IMR-90 (cell line): ENCODE results near the gene AKAP1.

ENCODE experiments used
- CEBPB ChIP-seq: IDR thresholded peaks from 2 replicates; pipeline ENCODE4 v1.6.1; 2012; ENCODE audit warnings: low read depth, low read length, improper control_type of control experiment
- FOS ChIP-seq: fragments of 150-350 bp; IDR thresholded peaks from 2 replicates; pipeline ENCODE4 v1.6.1; 2016; ENCODE audit warnings: low read depth, low read length
- MAFK ChIP-seq: IDR thresholded peaks from 2 replicates; pipeline ENCODE4 v1.6.1; 2012; ENCODE audit warnings: low read depth, low read length, improper control_type of control experiment
- MXI1 ChIP-seq: IDR thresholded peaks from 2 replicates; pipeline ENCODE4 v1.6.1; 2012; ENCODE audit warnings: low read depth, mild to moderate bottlenecking, low read length, moderate library complexity, borderline replicate concordance
- POLR2A ChIP-seq: IDR thresholded peaks from 2 replicates; pipeline ENCODE4 v1.6.1; 2012; ENCODE audit warnings: mild to moderate bottlenecking, low read depth, low read length
- RAD21 ChIP-seq: IDR thresholded peaks from 2 replicates; pipeline ENCODE4 v1.6.1; 2012; ENCODE audit warnings: low read length, improper control_type of control experiment
- RCOR1 ChIP-seq: IDR thresholded peaks from 2 replicates; pipeline ENCODE4 v1.6.1; 2012; ENCODE audit warnings: mild to moderate bottlenecking, low read length, improper control_type of control experiment; ENCODE audit not compliant: insufficient replicate concordance
- RFX5 ChIP-seq: IDR thresholded peaks from 2 replicates; pipeline ENCODE4 v1.8.0; 2012; ENCODE audit warnings: low read depth, mild to moderate bottlenecking, low read length, moderate library complexity
- SMC3 ChIP-seq: fragments of 150-350 bp; IDR thresholded peaks from 2 replicates; pipeline ENCODE4 v1.6.1; 2016; ENCODE audit warnings: low read depth, mild to moderate bottlenecking, antibody characterized with exemption, low read length, moderate library complexity
- TF ChIP-seq, protein P1 (sequence below): conservative IDR thresholded peaks from 2 replicates; pipeline ENCODE4 v1.5.1; 2012; ENCODE audit warnings: mild to moderate bottlenecking, low read depth, low read length, improper control_type of control experiment
- TF ChIP-seq, protein P2 (sequence below): fragments of 150-350 bp; IDR thresholded peaks from 2 replicates; pipeline ENCODE4 v1.6.1; 2017; ENCODE audit warnings: mild to moderate bottlenecking, antibody characterized with exemption, low read length, low read depth
- TF ChIP-seq, protein P3 (sequence below): fragments of 150-350 bp; IDR thresholded peaks from 2 replicates; pipeline ENCODE4 v1.6.1; 2016; ENCODE audit warnings: low read depth, mild to moderate bottlenecking, low read length, moderate library complexity, borderline replicate concordance

DNA sequence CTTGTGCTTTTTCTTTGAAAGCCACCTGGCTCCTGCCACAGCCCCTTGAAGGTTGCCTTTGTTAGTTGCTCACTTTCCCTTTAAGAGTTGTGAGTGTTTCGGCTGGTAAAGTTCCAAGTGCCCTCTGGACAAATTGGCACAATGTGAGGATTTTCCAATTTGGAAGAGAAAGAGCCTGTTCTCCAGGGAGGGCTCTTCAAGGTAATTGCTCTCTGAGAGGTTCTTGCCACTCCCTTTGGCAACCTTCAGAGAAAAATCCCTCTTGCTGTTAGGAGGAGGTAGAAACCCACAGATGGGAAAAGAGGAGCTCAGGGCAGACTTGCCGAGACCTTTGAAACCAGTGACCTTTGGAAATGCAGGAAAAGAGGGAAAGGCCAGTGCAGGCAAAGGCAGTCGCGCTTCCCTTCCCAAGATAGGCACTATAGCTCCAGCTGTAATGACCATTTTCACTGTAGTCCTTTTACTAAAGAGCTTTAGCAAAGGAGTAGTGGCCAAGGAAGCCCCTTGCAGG lies 49.0 kb upstream of the AKAP1 start:
- no peak for TF ChIP-seq MAFK
- TF ChIP-seq RFX5 = no peak
- TF ChIP-seq, protein P1, sequence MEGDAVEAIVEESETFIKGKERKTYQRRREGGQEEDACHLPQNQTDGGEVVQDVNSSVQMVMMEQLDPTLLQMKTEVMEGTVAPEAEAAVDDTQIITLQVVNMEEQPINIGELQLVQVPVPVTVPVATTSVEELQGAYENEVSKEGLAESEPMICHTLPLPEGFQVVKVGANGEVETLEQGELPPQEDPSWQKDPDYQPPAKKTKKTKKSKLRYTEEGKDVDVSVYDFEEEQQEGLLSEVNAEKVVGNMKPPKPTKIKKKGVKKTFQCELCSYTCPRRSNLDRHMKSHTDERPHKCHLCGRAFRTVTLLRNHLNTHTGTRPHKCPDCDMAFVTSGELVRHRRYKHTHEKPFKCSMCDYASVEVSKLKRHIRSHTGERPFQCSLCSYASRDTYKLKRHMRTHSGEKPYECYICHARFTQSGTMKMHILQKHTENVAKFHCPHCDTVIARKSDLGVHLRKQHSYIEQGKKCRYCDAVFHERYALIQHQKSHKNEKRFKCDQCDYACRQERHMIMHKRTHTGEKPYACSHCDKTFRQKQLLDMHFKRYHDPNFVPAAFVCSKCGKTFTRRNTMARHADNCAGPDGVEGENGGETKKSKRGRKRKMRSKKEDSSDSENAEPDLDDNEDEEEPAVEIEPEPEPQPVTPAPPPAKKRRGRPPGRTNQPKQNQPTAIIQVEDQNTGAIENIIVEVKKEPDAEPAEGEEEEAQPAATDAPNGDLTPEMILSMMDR = no peak
- TF ChIP-seq POLR2A = no peak
- no peak for TF ChIP-seq RCOR1
- TF ChIP-seq CEBPB = no peak
- TF ChIP-seq FOS = no peak
- no peak for TF ChIP-seq MXI1
- TF ChIP-seq, protein P2, sequence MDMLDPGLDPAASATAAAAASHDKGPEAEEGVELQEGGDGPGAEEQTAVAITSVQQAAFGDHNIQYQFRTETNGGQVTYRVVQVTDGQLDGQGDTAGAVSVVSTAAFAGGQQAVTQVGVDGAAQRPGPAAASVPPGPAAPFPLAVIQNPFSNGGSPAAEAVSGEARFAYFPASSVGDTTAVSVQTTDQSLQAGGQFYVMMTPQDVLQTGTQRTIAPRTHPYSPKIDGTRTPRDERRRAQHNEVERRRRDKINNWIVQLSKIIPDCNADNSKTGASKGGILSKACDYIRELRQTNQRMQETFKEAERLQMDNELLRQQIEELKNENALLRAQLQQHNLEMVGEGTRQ = no peak
- TF ChIP-seq SMC3 = no peak
- TF ChIP-seq RAD21 = no peak
- TF ChIP-seq, protein P3, sequence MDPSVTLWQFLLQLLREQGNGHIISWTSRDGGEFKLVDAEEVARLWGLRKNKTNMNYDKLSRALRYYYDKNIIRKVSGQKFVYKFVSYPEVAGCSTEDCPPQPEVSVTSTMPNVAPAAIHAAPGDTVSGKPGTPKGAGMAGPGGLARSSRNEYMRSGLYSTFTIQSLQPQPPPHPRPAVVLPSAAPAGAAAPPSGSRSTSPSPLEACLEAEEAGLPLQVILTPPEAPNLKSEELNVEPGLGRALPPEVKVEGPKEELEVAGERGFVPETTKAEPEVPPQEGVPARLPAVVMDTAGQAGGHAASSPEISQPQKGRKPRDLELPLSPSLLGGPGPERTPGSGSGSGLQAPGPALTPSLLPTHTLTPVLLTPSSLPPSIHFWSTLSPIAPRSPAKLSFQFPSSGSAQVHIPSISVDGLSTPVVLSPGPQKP = no peak
